HepG2 (cell line): ENCODE data around the gene ACSM6. TPM values are rescaled to one million over a fixed set of nuclear protein-coding genes. Genes with fewer than 3 reads are reported as not detected.
A peak's percentile ranks its signal among the peaks of the same experiment; 100 is the strongest.

Source experiments
- ATAC-seq: fragments of 200-7000 bp; cut with Tn5 transposase; 3 replicates; pipeline ENCODE4 v1.9.1; 2020; ENCODE audit warnings: mild to moderate bottlenecking, moderate library complexity
- Bru-seq: library from RNA; stranded (reverse); fragments of 400-500 nt; gene quantifications from one replicate; lab custom pipeline; 2021; lab: Mats Ljungman, UMichigan
- BruChase-seq, 2 experiments: library from RNA; stranded (reverse); fragments of 400-500 nt; gene quantifications; one replicate each; lab custom pipeline; 2021; lab: Mats Ljungman, UMichigan
- BruUV-seq: library from RNA; stranded (reverse); fragments of 400-500 nt; replicated peaks from 2 replicates; lab custom pipeline; 2021; lab: Mats Ljungman, UMichigan
- CTCF ChIA-PET: fragments of 300-600 bp; formaldehyde crosslinking; extraction: SDS; loops from one replicate; lab custom pipeline; 2021; ENCODE audit warnings: low total read pairs, inconsistent platforms, low intra/inter-chr PET ratio; lab: Yijun Ruan, JAX
- POLR2A ChIA-PET: fragments of 350-600 bp; sonication (Branson Sonifier 250); formaldehyde crosslinking; loops from one replicate; lab custom pipeline; 2020; ENCODE audit warnings: antibody characterized with exemption, inconsistent platforms; lab: Yijun Ruan, JAX
- DNase-seq: peaks from one replicate; pipeline ENCODE4 v3.0.0-alpha.2; 2015; ENCODE audit warnings: low spot score
- FAIRE-seq: peaks from 3 replicates; lab custom pipeline; 2011; peaks lifted over from hg19 to GRCh38; lab: Jason Lieb, UNC
- H2AFZ ChIP-seq: one replicate; pipeline ENCODE4 v1.6.1; 2011; ENCODE audit warnings: low read length, inconsistent platforms
- H3K27ac ChIP-seq: fragments of 300-600 bp; 3 replicates; pipeline ENCODE4 v1.8.0; 2011; ENCODE audit warnings: mixed run types, mild to moderate bottlenecking, mixed read lengths, low read length, inconsistent platforms; ENCODE audit not compliant: insufficient read depth; ENCODE audit errors: extremely low read length
- H3K27me3 ChIP-seq, 2 experiments: fragments of 200-600 bp in 1 of 2; 2 replicates in 1 of 2; 3 replicates in 1 of 2; pipeline versions ENCODE4 v1.6.0 to v1.8.0; 2011; ENCODE audit warnings: low read length in 2 of 2, mild to moderate bottlenecking in 2 of 2, moderate library complexity in 2 of 2, inconsistent platforms in 1 of 2; ENCODE audit not compliant: insufficient read depth in 2 of 2, control insufficient read depth in 1 of 2
- H3K36me3 ChIP-seq, 2 experiments: fragments of 200-600 bp in 1 of 2; replicated peaks in 1 of 2; 2 replicates in 1 of 2; 3 replicates in 1 of 2; pipeline versions ENCODE4 v1.5.1 to v1.8.0; 2011; ENCODE audit warnings: low read length in 2 of 2, inconsistent platforms in 1 of 2; ENCODE audit not compliant: insufficient read depth in 2 of 2, control insufficient read depth in 1 of 2
- H3K4me1 ChIP-seq: 2 replicates; pipeline ENCODE4 v1.5.1; 2012; ENCODE audit warnings: low read length, inconsistent platforms; ENCODE audit not compliant: insufficient read depth
- H3K4me2 ChIP-seq: 2 replicates; pipeline ENCODE4 v1.6.0; 2011; ENCODE audit warnings: low read depth, low read length, inconsistent platforms
- H3K4me3 ChIP-seq, 3 experiments: fragments of 200-600 bp in 1 of 3; sonication (generic), shearing (Covaris generic) in 1 of 3; replicated peaks in 1 of 3; 2 replicates each; pipeline ENCODE4 v1.5.1; 2011 to 2016; ENCODE audit warnings: low read length in 3 of 3, inconsistent platforms in 2 of 3, low read depth in 2 of 3, mild to moderate bottlenecking in 2 of 3, control low read depth in 1 of 3, mixed read lengths in 1 of 3; ENCODE audit not compliant: insufficient read depth in 1 of 3
- H3K79me2 ChIP-seq: one replicate; pipeline ENCODE4 v1.6.1; 2011; ENCODE audit warnings: low read length, inconsistent platforms; ENCODE audit not compliant: insufficient read depth
- H3K9ac ChIP-seq: 2 replicates; pipeline ENCODE4 v1.6.0; 2011; ENCODE audit warnings: mild to moderate bottlenecking, low read depth, low read length, inconsistent platforms; ENCODE audit not compliant: insufficient read depth
- H3K9me3 ChIP-seq: 2 replicates; pipeline ENCODE4 v1.5.1; 2012; ENCODE audit warnings: mild to moderate bottlenecking, low read length
- H4K20me1 ChIP-seq: 2 replicates; pipeline ENCODE4 v1.6.0; 2011; ENCODE audit warnings: inconsistent platforms, mild to moderate bottlenecking, low read length, moderate library complexity; ENCODE audit not compliant: insufficient read depth
- CBFB ChIP-seq: sonication (generic); formaldehyde crosslinking; IDR thresholded peaks from 2 replicates; pipeline ENCODE4 v1.4.0; 2020; ENCODE audit warnings: missing genetic modification reagents
- WGBS: methylation state at CpG from one replicate; pipeline ENCODE4 v1.1.6; 2017; ENCODE audit warnings: low lambda C conversion rate; 5-methylcytosine and 5-hydroxymethylcytosine counted together
- in situ Hi-C: cut with HindIII; loops from 2 replicates; pipeline ENCODE4 v1.10.0; 2017; ENCODE audit warnings: low pct_unique_long_range_greater_than_20kb; ENCODE audit not compliant: extremely low pct_ligation_motif_present
- intact Hi-C: fragments of 100-400 bp; cut with micrococcal nuclease; formaldehyde crosslinking; loops from one replicate; pipeline ENCODE4 v1.10.0; 2022; ENCODE audit not compliant: unreplicated experiment
- long read RNA-seq, 2 experiments: library from RNA in 1 of 2; library from polyadenylated mRNA in 1 of 2; stranded (forward) in 1 of 2; unstranded in 1 of 2; transcript quantifications; one replicate each; pipeline ENCODE4 v2.0.0, GENCODE V29; 2019 to 2022
- polyA minus RNA-seq, 3 experiments: library from RNA; depleted of rRNA, polyadenylated mRNA; stranded (reverse); fragments of >200 nt; gene quantifications; 2 replicates each; pipeline ENCODE4 v1.2.3, GENCODE V29; 2011; ENCODE audit warnings: low replicate concordance in 1 of 3
- polyA plus RNA-seq, 8 experiments: library from polyadenylated mRNA; depleted of rRNA in 3 of 8; stranded (reverse) in 7 of 8; unstranded in 1 of 8; fragments of >200 nt; fragmentation: Illumina TruSeq in 4 of 8; extraction: Trizol in 4 of 8; gene quantifications; 2 replicates each; pipeline versions ENCODE4 v1.2.1 to v1.2.3, GENCODE V29; 2011 to 2016; ENCODE audit warnings: low read depth in 4 of 8, missing spikeins in 1 of 8, mixed read lengths in 1 of 8; ENCODE audit not compliant: insufficient read depth in 1 of 8
- total RNA-seq, 5 experiments: library from RNA; depleted of rRNA; stranded (reverse); fragments of >200 nt; fragmentation: Illumina TruSeq; extraction: Trizol; gene quantifications; 2 replicates each; pipeline ENCODE4 v1.2.3, GENCODE V29; 2016; ENCODE audit warnings: low read depth in 1 of 5
- TF ChIP-seq, protein P1 (sequence below): IDR thresholded peaks from 2 replicates; pipeline ENCODE4 v1.6.1; 2016; ENCODE audit warnings: missing compliant biosample characterization, missing genetic modification reagents, borderline replicate concordance
- TF ChIP-seq, protein P2 (sequence below): sonication (generic); formaldehyde crosslinking; IDR thresholded peaks from 2 replicates; pipeline ENCODE4 v1.8.0; 2022; ENCODE audit warnings: missing genetic modification reagents, mild to moderate bottlenecking, borderline replicate concordance

ACSM6 gene, protein sequence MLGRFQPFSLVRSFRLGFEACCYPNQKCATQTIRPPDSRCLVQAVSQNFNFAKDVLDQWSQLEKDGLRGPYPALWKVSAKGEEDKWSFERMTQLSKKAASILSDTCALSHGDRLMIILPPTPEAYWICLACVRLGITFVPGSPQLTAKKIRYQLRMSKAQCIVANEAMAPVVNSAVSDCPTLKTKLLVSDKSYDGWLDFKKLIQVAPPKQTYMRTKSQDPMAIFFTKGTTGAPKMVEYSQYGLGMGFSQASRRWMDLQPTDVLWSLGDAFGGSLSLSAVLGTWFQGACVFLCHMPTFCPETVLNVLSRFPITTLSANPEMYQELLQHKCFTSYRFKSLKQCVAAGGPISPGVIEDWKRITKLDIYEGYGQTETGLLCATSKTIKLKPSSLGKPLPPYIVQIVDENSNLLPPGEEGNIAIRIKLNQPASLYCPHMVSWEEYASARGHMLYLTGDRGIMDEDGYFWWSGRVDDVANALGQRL
- total RNA-seq (2016; rRNA removed; fragmentation: Illumina TruSeq; extraction: Trizol) (not detected in 2 replicates), polyA plus RNA-seq (2011; rRNA removed) (not detected in 2 replicates), polyA minus RNA-seq (2011; rRNA and poly(A)+ RNA removed; ENCODE audit: low replicate concordance) (not detected in 2 replicates), Bru-seq, nascent RNA (percentile 3 among the genes with signal in this experiment), BruChase-seq, experiment 1, labeled RNA remaining after a 6-hour chase (not detected), BruChase-seq, experiment 2, labeled RNA remaining after a 2-hour chase (percentile 3 among the genes with signal in this experiment)
- not detected in 2 replicates for total RNA-seq (2016; cell fraction: cytosol; rRNA removed; fragmentation: Illumina TruSeq; extraction: Trizol; ENCODE audit: low read depth)
- total RNA-seq (2016; cell fraction: insoluble cytoplasmic fraction; rRNA removed; fragmentation: Illumina TruSeq; extraction: Trizol), result not detected in 2 replicates
- not detected in 2 replicates for total RNA-seq (2016; cell fraction: membrane; rRNA removed; fragmentation: Illumina TruSeq; extraction: Trizol)
- not detected in 2 replicates for total RNA-seq (2016; cell fraction: nucleus; rRNA removed; fragmentation: Illumina TruSeq; extraction: Trizol)
- not detected in 2 replicates for polyA plus RNA-seq (2011; cell fraction: cytosol; rRNA removed)
- not detected in 2 replicates for polyA plus RNA-seq (2011; cell fraction: nucleus; rRNA removed)
- polyA plus RNA-seq (2012), result not detected in 2 replicates
- polyA plus RNA-seq (2016; cell fraction: cytosol; fragmentation: Illumina TruSeq; extraction: Trizol; ENCODE audit: low read depth), result not detected in 2 replicates
- not detected in 2 replicates for polyA plus RNA-seq (2016; cell fraction: insoluble cytoplasmic fraction; fragmentation: Illumina TruSeq; extraction: Trizol; ENCODE audit: low read depth)
- not detected in 2 replicates for polyA plus RNA-seq (2016; cell fraction: membrane; fragmentation: Illumina TruSeq; extraction: Trizol; ENCODE audit: low read depth)
- polyA plus RNA-seq (2016; cell fraction: nucleus; fragmentation: Illumina TruSeq; extraction: Trizol; ENCODE audit: insufficient read depth, low read depth), result not detected in 2 replicates
- polyA minus RNA-seq (2011; cell fraction: cytosol; rRNA and poly(A)+ RNA removed), result not detected in 2 replicates
- polyA minus RNA-seq (2011; cell fraction: nucleus; rRNA and poly(A)+ RNA removed), result not detected in 2 replicates
- long read RNA-seq, experiment 1, result 0 reads
- long read RNA-seq, experiment 2, result 0 reads

DNA sequence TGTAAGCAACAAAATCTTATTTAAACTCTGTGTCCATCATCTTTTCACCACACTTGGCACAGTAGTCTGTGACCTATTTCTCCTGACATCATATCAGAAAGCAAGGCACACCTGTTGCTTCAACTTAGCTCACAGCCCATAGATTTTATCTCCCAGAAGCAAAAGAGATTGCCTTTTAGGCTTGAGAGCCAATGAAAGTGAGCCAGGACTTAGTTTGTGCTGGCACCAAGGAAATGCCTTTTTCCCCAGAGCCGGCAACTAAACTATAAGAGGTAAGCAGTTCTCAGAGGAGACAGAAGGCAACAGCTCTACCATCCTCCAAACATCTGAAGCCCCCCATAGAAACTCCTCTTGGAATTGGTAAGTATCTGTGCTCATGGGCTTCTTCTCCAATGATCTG, at the start of gene ACSM6:
Gene ACSM6 (plus strand): TSS at position 295 of the 400 bp plus-strand sequence. CDS start 248 bp downstream, outside the sequence.
- peaks cover 8% of the 10 kb centered on the region for H3K4me1 ChIP-seq
- intact Hi-C loops, result no loop called here
- FAIRE-seq, result no peak
- H3K27ac ChIP-seq, result no peak within 1 kb of the TSS
- no peaks in the 10 kb centered on the region for H3K79me2 ChIP-seq
- TF ChIP-seq, protein P1, sequence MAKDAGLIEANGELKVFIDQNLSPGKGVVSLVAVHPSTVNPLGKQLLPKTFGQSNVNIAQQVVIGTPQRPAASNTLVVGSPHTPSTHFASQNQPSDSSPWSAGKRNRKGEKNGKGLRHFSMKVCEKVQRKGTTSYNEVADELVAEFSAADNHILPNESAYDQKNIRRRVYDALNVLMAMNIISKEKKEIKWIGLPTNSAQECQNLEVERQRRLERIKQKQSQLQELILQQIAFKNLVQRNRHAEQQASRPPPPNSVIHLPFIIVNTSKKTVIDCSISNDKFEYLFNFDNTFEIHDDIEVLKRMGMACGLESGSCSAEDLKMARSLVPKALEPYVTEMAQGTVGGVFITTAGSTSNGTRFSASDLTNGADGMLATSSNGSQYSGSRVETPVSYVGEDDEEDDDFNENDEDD (CRISPR knock-in tag), result no peak
- TF ChIP-seq CBFB, result no peak
- TF ChIP-seq, protein P2, sequence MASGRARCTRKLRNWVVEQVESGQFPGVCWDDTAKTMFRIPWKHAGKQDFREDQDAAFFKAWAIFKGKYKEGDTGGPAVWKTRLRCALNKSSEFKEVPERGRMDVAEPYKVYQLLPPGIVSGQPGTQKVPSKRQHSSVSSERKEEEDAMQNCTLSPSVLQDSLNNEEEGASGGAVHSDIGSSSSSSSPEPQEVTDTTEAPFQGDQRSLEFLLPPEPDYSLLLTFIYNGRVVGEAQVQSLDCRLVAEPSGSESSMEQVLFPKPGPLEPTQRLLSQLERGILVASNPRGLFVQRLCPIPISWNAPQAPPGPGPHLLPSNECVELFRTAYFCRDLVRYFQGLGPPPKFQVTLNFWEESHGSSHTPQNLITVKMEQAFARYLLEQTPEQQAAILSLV, result no peak
- TF ChIP-seq, all 625 proteins: peak for 0
- DNase-seq (no peak), ATAC-seq (no peak)
- Histone ChIP-seq H3K27me3 (no peaks in the 10 kb centered on the region), H3K36me3 (no peaks in the 10 kb centered on the region), H3K4me2 (no peak within 1 kb of the TSS), H3K9me3 (no peaks in the 10 kb centered on the region), H3K9ac (no peak within 1 kb of the TSS), H3K4me3 (no peak within 1 kb of the TSS), H2AFZ (no peak within 1 kb of the TSS), H4K20me1 (no peaks in the 10 kb centered on the region)
- in situ Hi-C loops, result no loop called here
- CTCF ChIA-PET, result no interaction called here
- BruUV-seq, result no TSS peak
- WGBS, result 100% methylated on average over 1 of the region's 1 CpG
- POLR2A ChIA-PET, result no interaction called here
